Measurements from ENCODE around the gene TNS1. TPM values are rescaled to one million over a fixed set of nuclear protein-coding genes. Genes with fewer than 3 reads are reported as not detected.

Gene TNS1
- total RNA-seq, 1 donor from 2014 or later, result 54.5 TPM

GRCh38 chr2:217831306-217831705 lies 171.5 kb downstream of the TNS1 start:
- H3K27me3 ChIP-seq (ENCODE audit: control insufficient read depth, insufficient read depth, low read length), result no peaks in the 10 kb centered on the region
- H3K36me3 ChIP-seq (ENCODE audit: control insufficient read depth, insufficient read depth, low read length), result peaks cover 9% of the 10 kb centered on the region
- no peak for DNase-seq (ENCODE audit: low read depth)
- no peak overlapping the region for H3K4me3 ChIP-seq (ENCODE audit: low read depth, low read length)
- no peak for TF ChIP-seq CTCF (IDR thresholded peaks at IDR 0.05; ENCODE audit: insufficient read depth, low read length, poor library complexity, severe bottlenecking)

- Histone ChIP-seq H3K4me3 (ENCODE audit: low read depth, low read length) (no peak overlapping the region), H3K36me3 (ENCODE audit: control insufficient read depth, insufficient read depth, low read length) (peaks cover 9% of the 10 kb centered on the region), H3K27me3 (ENCODE audit: control insufficient read depth, insufficient read depth, low read length) (no peaks in the 10 kb centered on the region)
- TF ChIP-seq CTCF (IDR thresholded peaks at IDR 0.05; ENCODE audit: insufficient read depth, low read length, poor library complexity, severe bottlenecking), result no peak
- no peak for DNase-seq (ENCODE audit: low read depth)
Measured at GRCh38 chr2:217830807-217831206, 172.0 kb downstream of the TNS1 start.

- no peak overlapping the region for H3K4me3 ChIP-seq (ENCODE audit: low read depth, low read length)
- no peak for TF ChIP-seq CTCF (IDR thresholded peaks at IDR 0.05; ENCODE audit: insufficient read depth, low read length, poor library complexity, severe bottlenecking)
- H3K36me3 ChIP-seq (ENCODE audit: control insufficient read depth, insufficient read depth, low read length), result peaks cover 9% of the 10 kb centered on the region
- no peak for DNase-seq (ENCODE audit: low read depth)
- H3K27me3 ChIP-seq (ENCODE audit: control insufficient read depth, insufficient read depth, low read length), result no peaks in the 10 kb centered on the region
Measured at GRCh38 chr2:217830061-217830460, 172.7 kb downstream of the TNS1 start.

- no peak for DNase-seq (ENCODE audit: low read depth)
- no peak for TF ChIP-seq CTCF (IDR thresholded peaks at IDR 0.05; ENCODE audit: insufficient read depth, low read length, poor library complexity, severe bottlenecking)
- Histone ChIP-seq H3K4me3 (ENCODE audit: low read depth, low read length) (no peak overlapping the region), H3K27me3 (ENCODE audit: control insufficient read depth, insufficient read depth, low read length) (no peaks in the 10 kb centered on the region), H3K36me3 (ENCODE audit: control insufficient read depth, insufficient read depth, low read length) (peaks cover 9% of the 10 kb centered on the region)
Measured at GRCh38 chr2:217829420-217829819, 173.4 kb downstream of the TNS1 start.

GRCh38 chr2:217828336-217828735 lies 174.5 kb downstream of the TNS1 start:
- Histone ChIP-seq H3K36me3 (ENCODE audit: control insufficient read depth, insufficient read depth, low read length) (peaks cover 8% of the 10 kb centered on the region), H3K4me3 (ENCODE audit: low read depth, low read length) (no peak overlapping the region), H3K27me3 (ENCODE audit: control insufficient read depth, insufficient read depth, low read length) (no peaks in the 10 kb centered on the region)
- no peak for DNase-seq (ENCODE audit: low read depth)
- no peak for TF ChIP-seq CTCF (IDR thresholded peaks at IDR 0.05; ENCODE audit: insufficient read depth, low read length, poor library complexity, severe bottlenecking)

GRCh38 chr2:217827430-217828201 lies 175.2 kb downstream of the TNS1 start:
- TF ChIP-seq CTCF (IDR thresholded peaks at IDR 0.05; ENCODE audit: insufficient read depth, low read length, poor library complexity, severe bottlenecking), result no peak
- Histone ChIP-seq H3K36me3 (ENCODE audit: control insufficient read depth, insufficient read depth, low read length) (peaks cover 8% of the 10 kb centered on the region), H3K27me3 (ENCODE audit: control insufficient read depth, insufficient read depth, low read length) (no peaks in the 10 kb centered on the region), H3K4me3 (ENCODE audit: low read depth, low read length) (no peak overlapping the region)
- DNase-seq (ENCODE audit: low read depth), result no peak

Measured in kidney epithelial cell (primary cell).